ENCODE results near the gene LOXHD1.

LOXHD1 gene

DNA sequence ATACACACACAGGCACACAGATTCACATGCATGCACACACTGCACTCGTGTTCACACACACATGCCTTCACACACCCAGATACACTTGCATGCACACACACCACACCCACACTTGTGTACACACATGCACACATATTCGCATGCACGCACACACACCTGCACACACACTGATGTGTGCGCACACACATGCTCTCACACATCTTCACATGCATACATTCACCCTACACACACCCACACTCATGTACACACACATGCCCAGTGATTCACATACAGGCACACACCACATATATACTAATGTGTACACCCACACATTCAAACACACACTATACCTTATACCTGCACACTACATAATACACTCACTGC is 181.6 kb downstream of the LOXHD1 start:
- DNase-seq, result no peak

GRCh38 chr18:46474487-46475389 is 182.3 kb downstream of the LOXHD1 start:
- DNase-seq, result no peak

DNA sequence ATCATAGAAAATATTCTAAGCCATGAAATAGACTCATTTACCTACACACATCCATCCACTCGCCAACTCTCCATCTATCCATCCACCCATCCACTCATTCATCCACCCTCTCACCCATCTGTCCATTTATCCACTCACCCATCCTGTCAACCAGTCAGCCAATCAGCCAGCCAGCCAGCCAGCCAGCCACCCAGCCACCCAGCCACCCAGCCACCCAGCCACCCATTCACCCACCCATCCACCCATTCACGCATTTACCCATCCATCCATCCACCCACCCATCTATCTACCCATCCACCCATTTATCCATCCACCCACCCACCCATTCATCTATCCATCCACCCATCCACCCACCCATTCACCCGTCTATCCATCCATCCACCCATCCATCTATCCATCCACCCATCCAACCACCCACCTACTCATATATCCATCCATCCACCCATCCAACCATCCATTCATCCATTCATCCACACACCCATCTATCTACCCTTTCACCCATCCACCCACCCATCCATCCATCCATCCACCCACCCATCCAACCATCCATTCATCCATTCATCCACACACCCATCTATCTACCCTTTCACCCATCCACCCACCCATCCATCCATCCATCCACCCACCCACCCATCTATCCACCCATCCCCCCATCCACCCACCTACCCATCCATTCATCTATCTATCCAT is 185.1 kb downstream of the LOXHD1 start:
- DNase-seq, result no peak

DNA sequence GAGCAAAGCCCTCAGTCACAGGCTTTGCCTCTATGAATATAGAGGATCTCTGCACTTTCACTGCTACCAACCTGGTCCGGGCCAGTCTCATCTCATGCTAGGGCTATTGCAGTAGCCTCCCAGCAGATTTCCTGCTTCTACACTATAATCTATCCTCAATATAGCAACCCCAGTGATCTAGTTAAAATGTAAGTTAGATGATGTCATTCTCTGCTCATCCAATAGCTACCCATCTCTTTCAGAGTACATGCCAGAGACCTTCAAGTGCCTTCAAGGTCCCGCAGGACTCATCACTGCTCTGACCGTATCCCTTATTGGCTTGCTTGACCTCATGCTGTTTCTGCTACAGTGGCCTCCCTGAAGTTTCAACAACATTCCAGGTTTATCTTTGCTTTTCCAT is 186.3 kb downstream of the LOXHD1 start:
- DNase-seq, result no peak

GRCh38 chr18:46469186-46469915 is 187.7 kb downstream of the LOXHD1 start:
- no peak for DNase-seq

- no peak for DNase-seq
Observed at GRCh38 chr18:46468426-46469180, 188.4 kb downstream of the LOXHD1 start.

DNA sequence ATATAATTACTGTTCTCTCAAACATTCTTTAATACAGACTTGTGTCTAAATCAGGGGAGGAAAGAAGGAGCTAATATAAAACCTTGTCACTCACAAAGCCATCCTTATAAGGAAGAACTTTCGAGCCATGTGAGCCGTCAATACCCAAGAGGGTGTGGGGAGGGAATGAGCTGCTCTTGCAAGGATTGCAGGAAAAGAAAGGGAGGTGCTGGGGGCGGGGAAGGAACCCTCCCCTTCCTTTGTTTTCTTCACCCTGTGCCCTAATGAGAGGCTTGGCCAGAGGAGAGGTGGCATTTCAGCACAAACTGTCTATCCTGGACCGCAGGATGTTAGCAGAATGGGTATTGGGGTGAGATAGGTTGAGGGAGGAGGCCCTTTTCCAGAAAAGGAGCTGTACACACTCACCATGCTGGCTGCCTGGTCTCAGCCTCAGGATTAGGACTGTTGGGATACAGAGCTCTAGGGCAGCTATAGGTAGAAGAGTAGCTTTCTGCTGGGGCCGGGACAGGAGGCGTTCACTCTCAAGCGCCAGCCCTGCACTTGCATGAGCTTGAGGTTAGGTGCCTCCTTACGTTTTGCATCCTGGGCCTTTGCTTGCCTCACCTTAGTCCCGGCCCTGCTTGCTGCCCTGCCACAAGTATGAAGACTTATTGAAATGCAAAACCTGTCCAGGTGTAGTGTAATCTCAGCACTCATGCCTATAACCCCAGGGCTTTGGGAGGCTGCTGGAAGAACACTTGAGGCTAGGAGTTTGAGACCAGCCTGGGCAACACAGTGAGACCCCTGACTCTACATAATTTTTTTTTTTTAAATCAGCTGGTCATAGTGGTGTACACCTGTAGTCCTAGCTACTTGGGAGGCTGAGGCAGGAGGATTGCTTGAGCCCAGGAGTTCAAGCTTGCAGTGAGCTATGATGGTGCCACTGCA is 190.5 kb downstream of the LOXHD1 start:
- no peak for DNase-seq

GRCh38 chr18:46464926-46465655 is 191.9 kb downstream of the LOXHD1 start:
- DNase-seq, result no peak

DNA sequence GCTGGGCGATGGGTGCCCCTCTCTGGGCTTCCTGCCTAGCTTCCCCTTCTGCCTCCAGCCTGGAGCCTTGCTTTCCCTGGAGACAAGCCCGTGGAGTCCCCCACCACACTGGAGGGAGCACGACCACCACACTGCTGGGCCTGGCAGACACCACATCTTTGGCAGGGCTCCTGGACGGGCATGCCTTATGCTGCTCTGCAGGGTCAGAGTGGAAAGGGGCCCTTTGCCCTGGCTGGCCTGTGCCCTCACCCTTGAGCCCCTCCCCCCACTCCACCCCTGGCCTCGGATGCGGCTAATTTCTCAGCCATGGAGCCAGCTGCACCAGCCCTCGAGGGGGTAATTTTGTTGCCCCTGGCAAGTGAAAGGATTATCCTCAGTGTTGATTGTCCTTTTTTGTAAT is 194.5 kb downstream of the LOXHD1 start:
- DNase-seq, result no peak

- no peak for DNase-seq
Observed at GRCh38 chr18:46461993-46462392, 195.0 kb downstream of the LOXHD1 start.

DNA sequence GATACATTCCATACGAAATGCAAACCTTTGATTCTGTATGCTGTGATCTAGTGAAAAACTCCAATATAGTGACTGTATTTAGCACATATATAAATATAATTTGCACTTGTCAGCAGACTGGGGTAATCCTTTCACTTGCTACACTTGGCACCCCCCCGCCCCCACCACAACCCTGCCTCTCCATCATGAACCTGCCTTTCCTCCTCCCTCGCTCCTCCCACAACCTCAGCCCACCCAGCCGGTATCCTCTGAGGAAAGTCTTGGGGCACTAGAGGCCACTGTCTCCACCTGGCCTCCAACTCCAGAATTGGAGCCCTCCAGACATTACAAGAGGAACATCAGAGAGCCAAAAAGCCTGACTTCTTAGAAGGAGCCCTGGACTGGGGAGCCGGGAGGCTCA is 196.3 kb downstream of the LOXHD1 start:
- DNase-seq, result no peak

DNA sequence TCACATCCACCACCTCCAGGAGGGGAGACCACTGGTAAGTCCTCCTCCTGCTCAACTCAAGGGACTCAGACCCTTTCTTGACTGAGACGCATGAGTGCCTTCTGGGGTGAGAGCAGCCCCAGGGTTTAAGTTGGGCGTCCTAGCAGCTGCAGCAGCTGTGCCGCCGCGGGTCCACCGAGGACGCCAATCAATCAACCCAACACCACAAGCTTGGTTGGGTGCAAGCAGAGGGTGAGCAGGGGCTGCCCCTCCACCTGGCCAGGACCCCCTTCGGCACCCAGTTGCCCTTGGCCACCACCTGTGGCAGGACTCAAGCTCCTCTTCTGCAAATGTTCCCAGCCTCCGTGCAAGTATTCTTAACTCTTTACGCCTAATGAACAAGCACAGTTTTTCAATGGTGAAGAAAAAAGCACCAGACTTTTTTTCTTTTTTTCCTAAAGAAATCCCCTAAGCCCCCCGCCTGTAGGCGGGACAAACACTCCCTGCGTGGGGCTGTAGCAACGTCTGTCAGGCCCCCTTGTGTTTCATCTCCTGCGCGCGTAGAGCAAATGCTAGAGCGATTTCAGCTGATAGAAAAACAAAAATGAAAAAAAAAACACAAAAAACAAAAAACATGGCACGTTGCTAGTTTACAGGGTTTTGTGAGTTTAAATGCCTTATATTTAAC is 197.1 kb downstream of the LOXHD1 start:
- DNase-seq, result no peak

DNA sequence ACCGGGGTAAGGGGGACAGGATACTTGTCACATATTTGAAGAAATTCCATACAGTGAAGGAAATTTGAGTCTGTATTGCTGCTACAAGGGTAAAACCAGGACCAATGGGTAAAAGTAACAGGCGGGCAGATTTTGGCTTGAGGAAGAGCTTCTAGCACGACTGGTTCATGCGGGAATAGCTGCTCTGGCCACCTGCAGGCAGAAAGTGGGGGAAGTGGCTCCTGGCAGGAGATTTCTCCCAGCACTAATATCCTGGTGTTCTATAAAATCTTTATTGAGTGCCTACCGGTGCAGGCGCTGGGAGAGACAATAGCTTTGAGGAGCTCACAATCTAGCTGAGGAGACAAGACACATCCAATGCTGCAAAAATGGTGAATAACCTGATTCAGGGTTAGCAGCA is 198.5 kb downstream of the LOXHD1 start:
- no peak for DNase-seq

DNA sequence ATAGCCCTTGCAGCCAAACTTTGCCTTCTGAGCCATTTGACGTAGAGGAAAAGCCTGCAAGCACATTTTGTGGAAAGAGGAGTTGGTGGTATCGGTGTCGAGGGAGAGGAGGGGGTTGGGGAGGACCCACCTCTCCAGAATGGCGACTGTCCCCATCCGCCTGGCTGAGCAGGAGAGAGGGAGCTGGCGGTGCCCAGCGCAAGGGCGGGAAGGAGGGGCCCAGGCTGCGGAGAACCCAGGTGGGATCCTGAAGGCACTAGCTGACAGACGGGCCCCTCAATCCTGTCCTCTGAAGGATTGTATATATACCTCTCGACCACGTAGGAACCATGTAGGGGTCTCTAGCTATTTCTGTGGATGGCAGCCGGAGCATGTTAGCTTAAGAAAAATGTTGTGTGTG is 200.3 kb downstream of the LOXHD1 start:
- DNase-seq, result no peak

- no peak for DNase-seq
Observed at GRCh38 chr18:46452820-46453219, 204.2 kb downstream of the LOXHD1 start.

GRCh38 chr18:46449499-46449898 is 207.5 kb downstream of the LOXHD1 start:
- DNase-seq, result no peak

GRCh38 chr18:46449033-46449432 is 208.0 kb downstream of the LOXHD1 start:
- no peak for DNase-seq

- no peak for DNase-seq
Observed at GRCh38 chr18:46448347-46448746, 208.7 kb downstream of the LOXHD1 start.

- DNase-seq, result no peak
Observed at GRCh38 chr18:46447792-46448191, 209.2 kb downstream of the LOXHD1 start.

- DNase-seq, result no peak
Observed at GRCh38 chr18:46447323-46447722, 209.7 kb downstream of the LOXHD1 start.

All from inflammatory macrophage (primary cell).